ENCODE data around the gene MYLK. TPM values are rescaled to one million over a fixed set of nuclear protein-coding genes. Genes with fewer than 3 reads are reported as not detected.
A peak's percentile ranks its signal among the peaks of the same experiment; 100 is the strongest.

The MYLK gene
- total RNA-seq, 1 donor from 2014 or later = 196 TPM

DNA sequence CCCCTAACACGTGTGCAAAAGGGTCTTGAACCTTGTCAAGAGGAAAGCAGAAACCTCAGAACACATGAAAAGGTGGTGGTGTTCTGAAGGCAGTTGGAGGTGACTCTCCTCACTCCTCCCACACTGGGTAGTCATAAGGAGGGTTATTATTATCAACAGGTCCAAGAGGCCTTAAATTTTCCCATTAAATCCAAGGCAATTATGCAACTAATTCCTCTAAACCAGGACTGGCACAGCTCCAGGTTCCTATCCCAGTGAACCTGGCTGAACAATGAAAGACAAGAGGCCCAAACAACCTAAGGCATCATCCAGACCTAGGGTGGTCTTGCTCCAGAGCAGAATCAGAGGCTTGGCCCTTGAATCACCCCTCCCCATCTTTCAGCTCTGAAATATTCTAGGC, 15.0 kb downstream of the MYLK start:
- H3K36me3 ChIP-seq = peaks cover 0 to 7% of the 10 kb centered on the region in 2 donors
- H3K27me3 ChIP-seq = no peaks in the 10 kb centered on the region
- H3K9me3 ChIP-seq = no peaks in the 10 kb centered on the region
- TF ChIP-seq, protein P1, sequence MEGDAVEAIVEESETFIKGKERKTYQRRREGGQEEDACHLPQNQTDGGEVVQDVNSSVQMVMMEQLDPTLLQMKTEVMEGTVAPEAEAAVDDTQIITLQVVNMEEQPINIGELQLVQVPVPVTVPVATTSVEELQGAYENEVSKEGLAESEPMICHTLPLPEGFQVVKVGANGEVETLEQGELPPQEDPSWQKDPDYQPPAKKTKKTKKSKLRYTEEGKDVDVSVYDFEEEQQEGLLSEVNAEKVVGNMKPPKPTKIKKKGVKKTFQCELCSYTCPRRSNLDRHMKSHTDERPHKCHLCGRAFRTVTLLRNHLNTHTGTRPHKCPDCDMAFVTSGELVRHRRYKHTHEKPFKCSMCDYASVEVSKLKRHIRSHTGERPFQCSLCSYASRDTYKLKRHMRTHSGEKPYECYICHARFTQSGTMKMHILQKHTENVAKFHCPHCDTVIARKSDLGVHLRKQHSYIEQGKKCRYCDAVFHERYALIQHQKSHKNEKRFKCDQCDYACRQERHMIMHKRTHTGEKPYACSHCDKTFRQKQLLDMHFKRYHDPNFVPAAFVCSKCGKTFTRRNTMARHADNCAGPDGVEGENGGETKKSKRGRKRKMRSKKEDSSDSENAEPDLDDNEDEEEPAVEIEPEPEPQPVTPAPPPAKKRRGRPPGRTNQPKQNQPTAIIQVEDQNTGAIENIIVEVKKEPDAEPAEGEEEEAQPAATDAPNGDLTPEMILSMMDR (IDR thresholded peaks at IDR 0.05) = no peak
- H3K4me3 ChIP-seq = no peak overlapping the region
- peak overlapping the region; percentile 79 to 86 for H3K27ac ChIP-seq
- intact Hi-C loops (cut with DNase I) = loop anchor here (5.0 kb wide), 1 partner anchor 112 kb away; no protein-coding TSS in a partner anchor
- peaks cover 0 to 17% of the 10 kb centered on the region in 2 donors for H3K4me1 ChIP-seq
- no peak for DNase-seq (ENCODE audit: low spot score in 2 of 2)

DNA sequence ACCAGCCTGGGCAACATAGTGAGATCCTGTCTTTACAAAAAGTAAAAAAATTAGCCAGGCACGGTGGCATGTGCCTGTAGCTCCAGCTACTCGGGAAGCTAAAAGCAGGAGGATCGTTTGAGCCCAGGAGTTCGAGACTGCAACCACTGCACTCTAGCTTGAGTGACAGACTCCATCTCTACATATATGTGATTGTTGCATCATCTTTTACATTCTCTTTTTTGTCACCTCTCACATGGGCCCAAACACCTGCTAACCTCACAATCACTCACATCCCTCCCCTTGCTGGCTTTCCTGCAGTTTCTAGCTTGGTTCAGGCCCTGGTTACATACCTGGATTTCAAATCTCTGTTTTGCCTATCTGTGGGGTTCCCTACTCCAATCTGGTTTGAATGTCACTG, 19.4 kb downstream of the MYLK start:
- H3K27ac ChIP-seq = no peak overlapping the region
- DNase-seq (ENCODE audit: low spot score in 2 of 2) = no peak
- peaks cover 0 to 7% of the 10 kb centered on the region in 2 donors for H3K36me3 ChIP-seq
- peaks cover 3 to 23% of the 10 kb centered on the region in 2 donors for H3K4me1 ChIP-seq
- no peaks in the 10 kb centered on the region for H3K27me3 ChIP-seq
- intact Hi-C loops (cut with DNase I) = loop anchor here (5.0 kb wide), 1 partner anchor 107 kb away; no protein-coding TSS in a partner anchor
- TF ChIP-seq, protein P1 (IDR thresholded peaks at IDR 0.05) = no peak
- H3K9me3 ChIP-seq = no peaks in the 10 kb centered on the region
- H3K4me3 ChIP-seq = no peak overlapping the region

DNA sequence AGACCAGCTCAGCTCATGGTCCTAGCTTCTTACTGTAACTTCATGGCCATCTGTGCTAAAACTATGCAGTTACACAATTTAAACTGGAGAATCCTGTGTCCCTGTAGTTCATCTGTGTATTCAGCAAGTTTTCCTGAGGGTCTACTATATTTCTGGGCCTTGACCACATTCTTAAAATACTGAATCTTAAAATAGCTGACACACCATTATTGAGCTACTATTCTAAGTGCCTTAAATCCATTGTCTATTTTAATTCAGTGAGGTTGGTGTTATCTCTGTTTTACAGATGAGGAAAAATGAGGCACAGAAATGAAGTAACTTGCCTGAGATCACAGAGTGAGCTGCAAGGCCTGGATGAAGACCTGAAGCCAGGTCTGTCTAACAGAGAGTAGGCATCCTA, 22.0 kb downstream of the MYLK start:
- DNase-seq (ENCODE audit: low spot score in 2 of 2) = no peak
- TF ChIP-seq, protein P1 (IDR thresholded peaks at IDR 0.05) = no peak

DNA sequence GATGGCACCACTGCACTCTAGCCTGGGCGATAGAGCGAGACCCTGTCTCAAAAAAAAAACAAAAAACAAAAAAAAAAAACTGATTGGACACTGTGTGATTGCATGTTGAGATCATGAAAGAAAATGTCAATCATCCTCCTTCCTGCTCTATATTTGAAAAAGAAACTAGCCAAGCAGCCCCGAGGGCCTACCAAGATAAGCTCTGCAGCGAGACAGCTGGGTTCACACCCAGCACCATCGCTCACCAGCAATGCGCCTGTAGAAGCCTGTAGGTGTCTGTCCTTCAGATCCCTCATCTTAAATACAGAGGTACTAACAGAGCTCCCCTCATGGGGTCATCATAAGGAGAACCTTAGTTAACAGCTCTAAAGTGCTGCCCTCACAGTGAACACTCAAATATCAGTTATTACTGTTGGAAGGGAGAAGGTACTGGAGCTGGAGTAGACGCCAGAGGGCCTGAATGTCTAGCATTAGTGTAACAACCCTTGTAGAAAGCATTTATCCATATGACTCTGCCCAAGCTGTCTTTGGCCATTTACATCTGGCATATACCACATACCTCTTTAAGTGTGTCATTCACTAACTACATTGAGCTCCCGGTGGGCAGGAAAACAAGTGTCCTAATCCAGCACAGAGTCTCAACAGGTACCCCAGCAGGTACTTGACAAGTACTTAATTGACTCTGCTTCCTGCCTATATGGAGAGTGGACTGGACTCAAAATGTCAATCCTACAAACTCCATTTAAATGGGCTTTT, 22.9 kb downstream of the MYLK start:
- intact Hi-C loops (cut with DNase I) = no loop called here
- DNase-seq (ENCODE audit: low spot score in 2 of 2) = no peak
- Histone ChIP-seq H3K36me3 (peaks cover 0 to 7% of the 10 kb centered on the region in 2 donors), H3K27me3 (no peaks in the 10 kb centered on the region), H3K27ac (peak overlapping the region; percentile 59 to 79), H3K9me3 (peaks cover 0 to 3% of the 10 kb centered on the region in 2 donors), H3K4me3 (no peak overlapping the region), H3K4me1 (peaks cover 3 to 27% of the 10 kb centered on the region in 2 donors)
- TF ChIP-seq, protein P1 (IDR thresholded peaks at IDR 0.05) = no peak

More for the DNA sequence above, 22.0 kb downstream of the MYLK start:
- peak overlapping the region; percentile 59 to 79 for H3K27ac ChIP-seq
- H3K36me3 ChIP-seq = peaks cover 0 to 7% of the 10 kb centered on the region in 2 donors
- H3K9me3 ChIP-seq = no peaks in the 10 kb centered on the region
- H3K4me1 ChIP-seq = peaks cover 3 to 27% of the 10 kb centered on the region in 2 donors
- H3K4me3 ChIP-seq = no peak overlapping the region
- intact Hi-C loops (cut with DNase I) = no loop called here
- no peaks in the 10 kb centered on the region for H3K27me3 ChIP-seq

DNA sequence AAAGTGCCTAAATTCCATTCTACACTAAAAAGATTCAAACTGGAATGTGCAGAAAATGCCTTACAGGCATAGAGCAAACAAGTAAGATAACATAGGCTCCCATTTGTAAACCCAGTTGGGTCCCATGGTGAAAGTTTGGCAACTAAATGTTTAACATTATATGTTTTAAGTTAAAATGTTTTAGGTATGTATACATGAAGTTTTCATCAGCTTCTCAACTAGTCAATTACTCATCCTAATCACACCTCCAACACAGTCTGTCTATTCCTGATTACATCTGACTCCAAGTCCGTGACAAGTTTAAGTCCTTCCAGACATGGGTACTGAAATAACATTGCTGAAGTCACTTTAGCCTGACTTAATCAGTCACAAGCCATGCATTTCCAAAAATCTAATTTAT, 25.0 kb downstream of the MYLK start:
- peaks cover 0 to 7% of the 10 kb centered on the region in 2 donors for H3K9me3 ChIP-seq

More for the DNA sequence above, 25.0 kb downstream of the MYLK start:
- H3K4me3 ChIP-seq = no peak overlapping the region
- peak overlapping the region; percentile 59 to 79 for H3K27ac ChIP-seq
- intact Hi-C loops (cut with DNase I) = no loop called here
- TF ChIP-seq, protein P1 (IDR thresholded peaks at IDR 0.05) = no peak
- no peaks in the 10 kb centered on the region for H3K27me3 ChIP-seq
- no peak for DNase-seq (ENCODE audit: low spot score in 2 of 2)
- peaks cover 0 to 5% of the 10 kb centered on the region in 2 donors for H3K36me3 ChIP-seq
- H3K4me1 ChIP-seq = peaks cover 3 to 27% of the 10 kb centered on the region in 2 donors

Measured in ascending aorta (tissue), 2 donors.